Body of pancreas (tissue), 4 donors: Measurements from ENCODE around the gene FAM124A.

Experiments used
- CTCF ChIP-seq, 7 experiments: fragments of 450-650 bp in 4 of 7; fragments of 200-600 bp in 3 of 7; sonication (generic) in 3 of 7; IDR thresholded peaks; one replicate each; pipeline ENCODE4 v1.5.1; 2016 to 2019; ENCODE audit warnings: antibody characterized with exemption in 7 of 7
- POLR2A ChIP-seq, 3 donors: fragments of 450-650 bp; IDR thresholded peaks; one replicate each; pipeline ENCODE4 v1.6.1; 2016; ENCODE audit warnings: antibody characterized with exemption in 3 of 3, mild to moderate bottlenecking in 2 of 3

- TF ChIP-seq CTCF (IDR thresholded peaks at IDR 0.05), result no peak
- no peak for TF ChIP-seq POLR2A (IDR thresholded peaks at IDR 0.05)
These were observed 27.3 kb upstream of the FAM124A start for GRCh38 chr13:51194942-51195341.
